ENCODE data around the gene MBD5. TPM values are rescaled to one million over a fixed set of nuclear protein-coding genes. Genes with fewer than 3 reads are reported as not detected.

MBD5 gene
- total and polyA plus RNA-seq, 4 donors, result 5.7 to 140 (median 21.2) TPM

DNA sequence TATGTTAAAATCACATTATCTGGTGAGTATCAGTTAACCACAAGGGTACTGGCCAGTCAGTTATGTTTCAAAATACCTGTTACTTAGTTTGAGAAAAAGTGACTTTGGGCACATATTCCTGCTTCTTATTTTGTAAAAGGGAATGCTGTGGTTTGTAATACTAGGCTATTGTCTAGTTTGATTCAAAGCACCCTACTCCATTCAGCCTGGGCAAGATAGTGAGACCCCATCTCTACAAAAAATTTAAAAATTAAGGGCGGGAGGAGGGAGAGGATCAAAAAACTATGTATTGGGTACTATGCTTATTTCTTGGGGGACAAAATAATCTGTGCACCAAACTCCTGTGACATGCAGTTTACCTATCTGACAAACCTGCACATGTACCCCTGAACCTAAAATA, 18.9 kb downstream of the MBD5 start:
- Histone ChIP-seq H3K27me3 (ENCODE audit: control insufficient read depth in 3 of 3, insufficient read depth in 3 of 3, low read length in 2 of 3) (no peaks in the 10 kb centered on the region), H3K4me1 (ENCODE audit: control insufficient read depth in 5 of 5, insufficient read depth in 5 of 5, low read length in 5 of 5) (peaks cover 0 to 4% (median 0%) of the 10 kb centered on the region in 5 donors), H3K36me3 (ENCODE audit: control insufficient read depth in 4 of 4, insufficient read depth in 4 of 4, low read length in 4 of 4) (peaks cover 0 to 9% (median 3%) of the 10 kb centered on the region in 4 donors), H3K27ac (ENCODE audit: low read depth in 1 of 2, low read length in 1 of 2) (no peak overlapping the region), H3K4me3 (no peak overlapping the region), H3K9me3 (ENCODE audit: control insufficient read depth in 4 of 4, insufficient read depth in 3 of 4, low read length in 3 of 4) (no peaks in the 10 kb centered on the region), H3K9ac (ENCODE audit: insufficient read depth in 1 of 2, low read length in 2 of 2) (no peak overlapping the region)
- no peak for DNase-seq
- ATAC-seq (ENCODE audit: insufficient read depth, low FRiP score), result no peak
- WGBS, 2 donors, result 98 to 100% methylated on average over 1 of the region's 1 CpG
- TF ChIP-seq, protein P1, sequence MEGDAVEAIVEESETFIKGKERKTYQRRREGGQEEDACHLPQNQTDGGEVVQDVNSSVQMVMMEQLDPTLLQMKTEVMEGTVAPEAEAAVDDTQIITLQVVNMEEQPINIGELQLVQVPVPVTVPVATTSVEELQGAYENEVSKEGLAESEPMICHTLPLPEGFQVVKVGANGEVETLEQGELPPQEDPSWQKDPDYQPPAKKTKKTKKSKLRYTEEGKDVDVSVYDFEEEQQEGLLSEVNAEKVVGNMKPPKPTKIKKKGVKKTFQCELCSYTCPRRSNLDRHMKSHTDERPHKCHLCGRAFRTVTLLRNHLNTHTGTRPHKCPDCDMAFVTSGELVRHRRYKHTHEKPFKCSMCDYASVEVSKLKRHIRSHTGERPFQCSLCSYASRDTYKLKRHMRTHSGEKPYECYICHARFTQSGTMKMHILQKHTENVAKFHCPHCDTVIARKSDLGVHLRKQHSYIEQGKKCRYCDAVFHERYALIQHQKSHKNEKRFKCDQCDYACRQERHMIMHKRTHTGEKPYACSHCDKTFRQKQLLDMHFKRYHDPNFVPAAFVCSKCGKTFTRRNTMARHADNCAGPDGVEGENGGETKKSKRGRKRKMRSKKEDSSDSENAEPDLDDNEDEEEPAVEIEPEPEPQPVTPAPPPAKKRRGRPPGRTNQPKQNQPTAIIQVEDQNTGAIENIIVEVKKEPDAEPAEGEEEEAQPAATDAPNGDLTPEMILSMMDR (IDR thresholded peaks at IDR 0.05; ENCODE audit: control extremely low read depth, extremely low read depth), result no peak

DNA sequence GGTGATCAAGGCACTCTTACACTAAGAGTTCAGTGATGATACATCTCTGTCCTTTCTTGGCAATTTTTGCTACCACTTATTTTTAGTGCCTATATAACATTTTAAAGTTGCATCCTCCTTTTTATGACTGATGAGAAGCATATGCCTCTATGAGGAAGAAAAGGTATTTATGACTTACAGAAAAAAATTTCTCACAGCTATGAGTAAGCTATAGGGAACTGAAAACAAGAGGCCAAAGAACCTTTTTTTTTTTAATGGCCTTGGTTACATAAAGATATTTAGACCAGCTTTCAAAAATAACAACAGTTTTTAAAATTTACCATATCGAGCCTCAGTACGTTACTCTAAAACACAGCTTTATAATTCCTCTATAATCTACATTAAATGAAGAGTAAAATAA, 21.3 kb downstream of the MBD5 start:
- TF ChIP-seq, protein P1 (IDR thresholded peaks at IDR 0.05; ENCODE audit: control extremely low read depth, extremely low read depth), result no peak
- H3K9ac ChIP-seq (ENCODE audit: insufficient read depth in 1 of 2, low read length in 2 of 2), result no peak overlapping the region
- no peak for DNase-seq
- H3K36me3 ChIP-seq (ENCODE audit: control insufficient read depth in 4 of 4, insufficient read depth in 4 of 4, low read length in 4 of 4), result peaks cover 0 to 9% (median 3%) of the 10 kb centered on the region in 4 donors
- 90 to 92% methylated on average over 2 of the region's 2 CpGs for WGBS, 2 donors
- H3K4me1 ChIP-seq (ENCODE audit: control insufficient read depth in 5 of 5, insufficient read depth in 5 of 5, low read length in 5 of 5), result peaks cover 0 to 4% (median 0%) of the 10 kb centered on the region in 5 donors
- no peak for ATAC-seq (ENCODE audit: insufficient read depth, low FRiP score)
- no peaks in the 10 kb centered on the region for H3K9me3 ChIP-seq (ENCODE audit: control insufficient read depth in 4 of 4, insufficient read depth in 3 of 4, low read length in 3 of 4)
- no peak overlapping the region for H3K4me3 ChIP-seq
- no peaks in the 10 kb centered on the region for H3K27me3 ChIP-seq (ENCODE audit: control insufficient read depth in 3 of 3, insufficient read depth in 3 of 3, low read length in 2 of 3)
- no peak overlapping the region for H3K27ac ChIP-seq (ENCODE audit: low read depth in 1 of 2, low read length in 1 of 2)

DNA sequence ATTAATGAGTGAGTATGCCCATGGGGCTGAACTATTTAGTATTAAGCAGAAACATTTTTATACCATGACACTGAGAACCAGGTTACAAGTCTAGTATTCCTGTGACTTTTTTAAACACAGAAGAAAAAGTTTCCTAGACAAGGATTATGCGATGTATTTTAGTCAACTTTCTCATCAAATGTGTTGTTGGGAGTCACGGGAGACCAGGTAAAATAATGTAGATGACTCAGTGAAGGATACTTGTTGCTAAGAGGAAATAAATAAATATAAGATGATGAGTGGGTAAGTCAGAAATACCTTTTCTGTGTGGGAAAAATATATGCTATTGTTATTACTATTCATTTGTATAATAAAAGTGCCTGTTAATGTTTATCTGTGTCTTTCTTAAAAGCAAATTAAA, 23.4 kb downstream of the MBD5 start:
- DNase-seq (no peak), ATAC-seq (ENCODE audit: insufficient read depth, low FRiP score) (no peak)
- WGBS, 2 donors, result 84 to 95% methylated on average over 2 of the region's 2 CpGs
- H3K27me3 ChIP-seq (ENCODE audit: control insufficient read depth in 3 of 3, insufficient read depth in 3 of 3, low read length in 2 of 3), result no peaks in the 10 kb centered on the region
- H3K27ac ChIP-seq (ENCODE audit: low read depth in 1 of 2, low read length in 1 of 2), result no peak overlapping the region
- H3K4me3 ChIP-seq, result no peak overlapping the region
- no peak overlapping the region for H3K9ac ChIP-seq (ENCODE audit: insufficient read depth in 1 of 2, low read length in 2 of 2)
- no peaks in the 10 kb centered on the region for H3K9me3 ChIP-seq (ENCODE audit: control insufficient read depth in 4 of 4, insufficient read depth in 3 of 4, low read length in 3 of 4)
- TF ChIP-seq, protein P1 (IDR thresholded peaks at IDR 0.05; ENCODE audit: control extremely low read depth, extremely low read depth), result no peak
- H3K4me1 ChIP-seq (ENCODE audit: control insufficient read depth in 5 of 5, insufficient read depth in 5 of 5, low read length in 5 of 5), result peaks cover 0 to 3% (median 0%) of the 10 kb centered on the region in 5 donors
- peaks cover 0 to 11% (median 3%) of the 10 kb centered on the region in 4 donors for H3K36me3 ChIP-seq (ENCODE audit: control insufficient read depth in 4 of 4, insufficient read depth in 4 of 4, low read length in 4 of 4)

GRCh38 chr2:148046802-148047201, 25.9 kb downstream of the MBD5 start:
- TF ChIP-seq, protein P1 (IDR thresholded peaks at IDR 0.05; ENCODE audit: control extremely low read depth, extremely low read depth), result no peak
- no peak overlapping the region for H3K9ac ChIP-seq (ENCODE audit: insufficient read depth in 1 of 2, low read length in 2 of 2)
- no peak overlapping the region for H3K4me3 ChIP-seq
- no peaks in the 10 kb centered on the region for H3K27me3 ChIP-seq (ENCODE audit: control insufficient read depth in 3 of 3, insufficient read depth in 3 of 3, low read length in 2 of 3)
- H3K9me3 ChIP-seq (ENCODE audit: control insufficient read depth in 4 of 4, insufficient read depth in 3 of 4, low read length in 3 of 4), result no peaks in the 10 kb centered on the region
- no peak overlapping the region for H3K27ac ChIP-seq (ENCODE audit: low read depth in 1 of 2, low read length in 1 of 2)
- WGBS, 2 donors, result 62% methylated on average over 1 of the region's 1 CpG
- DNase-seq (no peak), ATAC-seq (ENCODE audit: insufficient read depth, low FRiP score) (no peak)
- H3K4me1 ChIP-seq (ENCODE audit: control insufficient read depth in 5 of 5, insufficient read depth in 5 of 5, low read length in 5 of 5), result no peaks in the 10 kb centered on the region
- peaks cover 0 to 2% (median 0%) of the 10 kb centered on the region in 4 donors for H3K36me3 ChIP-seq (ENCODE audit: control insufficient read depth in 4 of 4, insufficient read depth in 4 of 4, low read length in 4 of 4)
